Naive B cell (primary cell): ENCODE results near the gene CCN5. TPM values are rescaled to one million over a fixed set of nuclear protein-coding genes. Genes with fewer than 3 reads are reported as not detected.

ENCODE experiments used
- ATAC-seq, 2 donors: fragments of 150-1000 bp; cut with Tn5 transposase; 2 replicates each; pipeline ENCODE4 v1.10.0; 2021; ENCODE audit warnings: low read depth in 2 of 2, mild to moderate bottlenecking in 2 of 2, moderate library complexity in 2 of 2
- DNase-seq: peaks from one replicate; pipeline ENCODE4 v3.0.0; 2022
- H3K27ac Mint-ChIP-seq, 6 donors: one replicate each; pipeline ENCODE4 v1.8.0; 2020 to 2022; ENCODE audit warnings: mild to moderate bottlenecking in 6 of 6, mixed read lengths in 6 of 6, moderate library complexity in 5 of 6, inconsistent platforms in 2 of 6
- H3K27me3 Mint-ChIP-seq, 3 donors: one replicate each; pipeline ENCODE4 v1.8.0; 2021 to 2022; ENCODE audit warnings: mixed read lengths in 3 of 3, mild to moderate bottlenecking in 1 of 3
- H3K36me3 Mint-ChIP-seq, 2 donors: one replicate each; pipeline ENCODE4 v1.8.0; 2020 to 2022; ENCODE audit warnings: mixed read lengths in 2 of 2, inconsistent platforms in 1 of 2, mild to moderate bottlenecking in 1 of 2
- H3K4me1 Mint-ChIP-seq, 3 donors: one replicate each; pipeline ENCODE4 v1.8.0; 2020 to 2022; ENCODE audit warnings: mixed read lengths in 3 of 3, inconsistent platforms in 1 of 3, mild to moderate bottlenecking in 1 of 3, moderate library complexity in 1 of 3
- H3K4me3 Mint-ChIP-seq, 8 donors: one replicate each; pipeline ENCODE4 v1.8.0; 2020 to 2022; ENCODE audit warnings: mild to moderate bottlenecking in 8 of 8, mixed read lengths in 8 of 8, moderate library complexity in 8 of 8, inconsistent platforms in 2 of 8
- H3K9me3 Mint-ChIP-seq, 7 donors: one replicate each; pipeline ENCODE4 v1.8.0; 2020 to 2022; ENCODE audit warnings: mixed read lengths in 7 of 7, mild to moderate bottlenecking in 5 of 7, inconsistent platforms in 2 of 7, moderate library complexity in 1 of 7
- polyA plus RNA-seq, 6 donors: library from polyadenylated mRNA; unstranded; fragments of 300-500 nt; fragmentation: Illumina TruSeq; gene quantifications; one replicate each; pipeline ENCODE4 v1.2.3, GENCODE V29; 2021; ENCODE audit warnings: low read depth in 6 of 6

Gene CCN5
- polyA plus RNA-seq, 6 donors from 2014 or later: not detected

DNA sequence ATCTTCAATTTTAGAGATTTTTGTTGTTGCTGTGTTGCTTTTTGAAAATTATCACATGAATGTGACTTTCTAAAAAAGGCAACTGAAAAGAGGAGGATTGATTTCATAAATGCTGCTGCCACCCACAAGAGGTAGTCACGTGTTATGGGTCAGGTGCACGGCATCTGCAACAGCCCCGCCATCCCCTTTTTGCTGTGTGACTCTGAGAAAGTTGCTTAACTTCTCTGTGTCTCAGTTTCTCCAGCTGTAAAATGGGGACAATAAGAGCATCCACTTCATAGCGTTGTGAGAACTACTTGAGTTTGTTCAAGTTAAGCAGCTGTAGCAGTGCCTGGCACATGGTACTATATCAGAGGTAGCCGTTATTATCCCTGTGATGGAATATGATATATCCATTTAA is 10.7 kb downstream of the CCN5 start:
- Mint-ChIP-seq H3K27ac (no peak overlapping the region), H3K4me3 (no peak overlapping the region), H3K4me1 (peaks cover 0 to 2% (median 0%) of the 10 kb centered on the region in 3 donors), H3K27me3 (peaks cover 3 to 11% (median 6%) of the 10 kb centered on the region in 3 donors), H3K36me3 (no peaks in the 10 kb centered on the region), H3K9me3 (no peaks in the 10 kb centered on the region)
- DNase-seq: no peak
- ATAC-seq: no peak

- DNase-seq (no peak), ATAC-seq (no peak)
- Mint-ChIP-seq H3K36me3 (no peaks in the 10 kb centered on the region), H3K9me3 (no peaks in the 10 kb centered on the region), H3K27me3 (peaks cover 4 to 11% (median 6%) of the 10 kb centered on the region in 3 donors), H3K27ac (no peak overlapping the region), H3K4me1 (peaks cover 0 to 2% (median 0%) of the 10 kb centered on the region in 3 donors), H3K4me3 (no peak overlapping the region)
Observed at GRCh38 chr20:44727039-44727438, 11.9 kb downstream of the CCN5 start.

DNA sequence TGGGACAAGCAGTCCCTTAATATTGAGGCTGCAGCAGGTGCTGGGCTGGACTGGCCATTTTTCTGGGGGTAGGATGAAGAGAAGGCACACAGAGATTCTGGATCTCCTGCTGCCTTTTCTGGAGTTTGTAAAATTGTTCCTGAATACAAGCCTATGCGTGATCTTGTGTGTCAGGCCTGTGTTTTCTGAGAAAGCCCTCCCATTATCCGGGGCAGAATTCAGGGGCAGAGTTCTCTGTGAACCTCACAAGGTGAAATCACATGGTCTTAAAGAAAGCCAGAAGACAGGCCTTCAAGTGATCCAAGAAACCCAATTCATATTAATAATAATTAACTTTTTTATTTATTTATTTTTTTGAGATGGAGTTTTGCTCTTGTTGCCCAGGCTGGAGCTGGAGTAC is 12.5 kb downstream of the CCN5 start:
- Mint-ChIP-seq H3K4me3 (no peak overlapping the region), H3K27me3 (peaks cover 4 to 11% (median 6%) of the 10 kb centered on the region in 3 donors)

GRCh38 chr20:44728801-44729443 is 13.8 kb downstream of the CCN5 start:
- peaks cover 6 to 11% (median 8%) of the 10 kb centered on the region in 3 donors for H3K27me3 Mint-ChIP-seq
- no peaks in the 10 kb centered on the region for H3K36me3 Mint-ChIP-seq
- H3K27ac Mint-ChIP-seq: no peak overlapping the region
- ATAC-seq: no peak
- DNase-seq: no peak
- H3K4me3 Mint-ChIP-seq: no peak overlapping the region
- H3K9me3 Mint-ChIP-seq: no peaks in the 10 kb centered on the region
- H3K4me1 Mint-ChIP-seq: peaks cover 0 to 7% (median 0%) of the 10 kb centered on the region in 3 donors

More for the DNA sequence above, 12.5 kb downstream of the CCN5 start:
- DNase-seq (no peak), ATAC-seq (no peak)
- peaks cover 0 to 2% (median 0%) of the 10 kb centered on the region in 3 donors for H3K4me1 Mint-ChIP-seq
- peak overlapping the region in 1 of 6 donors; percentile 11 for H3K27ac Mint-ChIP-seq
- H3K9me3 Mint-ChIP-seq: no peaks in the 10 kb centered on the region
- no peaks in the 10 kb centered on the region for H3K36me3 Mint-ChIP-seq

DNA sequence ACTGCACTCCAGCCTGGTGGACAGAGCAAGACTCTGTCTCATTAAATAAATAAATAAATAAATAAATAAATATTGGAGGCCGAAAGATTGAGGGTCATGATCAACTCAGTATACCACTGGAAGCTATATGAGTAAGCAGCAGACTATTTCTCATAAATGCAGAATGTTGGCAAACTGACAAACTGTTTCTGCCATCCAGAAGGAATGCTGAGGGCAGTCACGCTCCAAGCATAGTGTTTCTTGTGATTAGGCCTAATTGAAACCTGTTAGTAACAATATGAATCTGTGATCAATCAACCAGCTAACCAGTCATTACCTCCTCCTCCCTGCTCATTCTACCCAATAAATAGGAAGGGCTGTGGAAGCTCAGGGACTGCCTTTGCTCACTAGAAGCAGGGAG is 15.3 kb downstream of the CCN5 start:
- Mint-ChIP-seq H3K4me1 (peaks cover 0 to 7% (median 0%) of the 10 kb centered on the region in 3 donors), H3K9me3 (no peaks in the 10 kb centered on the region), H3K27ac (no peak overlapping the region), H3K27me3 (peaks cover 6 to 16% (median 8%) of the 10 kb centered on the region in 3 donors), H3K4me3 (no peak overlapping the region), H3K36me3 (no peaks in the 10 kb centered on the region)
- DNase-seq (no peak), ATAC-seq (no peak)

DNA sequence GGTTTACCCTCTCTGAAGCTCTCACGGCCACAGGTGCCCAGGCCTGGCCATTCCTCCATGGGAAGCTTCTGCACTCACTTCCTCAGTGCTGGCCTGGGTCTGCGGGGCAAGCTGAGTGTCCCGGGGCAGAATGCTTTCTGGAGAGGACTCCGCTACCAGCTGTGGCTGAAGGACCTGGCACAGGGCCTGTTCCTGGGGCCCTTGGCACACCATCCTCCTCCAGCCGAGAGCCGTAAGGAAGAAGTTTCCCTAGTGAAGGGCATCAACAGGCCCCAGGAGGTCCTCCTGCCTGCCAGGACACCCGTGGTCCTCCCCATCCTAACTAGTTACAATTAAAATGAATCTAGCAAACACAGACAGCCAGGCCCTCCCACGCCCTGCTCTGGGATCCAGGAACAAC is 16.5 kb downstream of the CCN5 start:
- H3K27ac Mint-ChIP-seq: no peak overlapping the region
- no peak for DNase-seq

GRCh38 chr20:44732327-44732726 is 17.2 kb downstream of the CCN5 start:
- H3K27ac Mint-ChIP-seq: no peak overlapping the region
- no peak overlapping the region for H3K4me3 Mint-ChIP-seq
- peaks cover 0 to 15% (median 8%) of the 10 kb centered on the region in 3 donors for H3K27me3 Mint-ChIP-seq
- ATAC-seq (no peak), DNase-seq (no peak)
- H3K9me3 Mint-ChIP-seq: peaks cover 0 to 9% (median 5%) of the 10 kb centered on the region in 7 donors
- H3K36me3 Mint-ChIP-seq: peaks cover 0 to 13% of the 10 kb centered on the region in 2 donors
- H3K4me1 Mint-ChIP-seq: peaks cover 9 to 17% (median 9%) of the 10 kb centered on the region in 3 donors

More for the DNA sequence above, 16.5 kb downstream of the CCN5 start:
- Mint-ChIP-seq H3K36me3 (peaks cover 0 to 8% of the 10 kb centered on the region in 2 donors), H3K4me3 (no peak overlapping the region), H3K27me3 (peaks cover 1 to 16% (median 8%) of the 10 kb centered on the region in 3 donors), H3K9me3 (peaks cover 0 to 7% (median 5%) of the 10 kb centered on the region in 7 donors), H3K4me1 (peaks cover 6 to 15% (median 7%) of the 10 kb centered on the region in 3 donors)
- ATAC-seq: no peak

DNA sequence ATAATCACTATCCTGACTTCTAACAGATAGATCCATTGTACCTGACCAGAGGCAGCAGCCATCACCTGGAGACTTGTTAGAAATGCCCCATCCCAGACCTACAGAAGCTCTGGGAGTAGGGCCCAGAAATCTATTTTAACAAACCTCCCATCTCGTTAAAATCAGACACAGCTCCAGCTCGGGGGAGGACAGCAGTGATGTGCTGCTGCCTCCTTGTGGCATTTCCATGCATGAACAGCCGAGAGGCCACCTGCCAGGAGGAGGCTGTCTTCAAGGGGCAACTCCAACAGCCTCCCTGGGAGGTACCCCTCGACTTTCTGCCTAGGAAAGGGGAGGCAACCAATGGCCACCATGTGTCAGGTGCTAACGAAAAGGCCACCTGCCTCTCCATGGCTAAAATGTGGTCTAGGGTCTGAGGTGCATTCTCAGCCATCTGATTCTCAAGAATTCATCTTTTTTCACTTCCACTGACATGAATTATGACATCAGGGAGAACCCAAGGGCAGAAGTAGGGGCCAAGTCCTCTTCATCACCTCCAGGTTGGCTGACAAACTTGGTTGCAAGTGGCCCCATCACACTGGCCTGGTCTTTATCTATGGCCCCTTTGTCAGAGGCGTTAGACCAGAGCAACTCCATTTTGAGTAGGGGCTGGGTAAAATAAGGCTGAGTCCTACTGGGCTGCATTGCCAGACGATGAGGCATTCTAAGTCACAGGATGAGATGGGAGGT is 18.3 kb downstream of the CCN5 start:
- DNase-seq (peak; percentile 28), ATAC-seq (peak; percentile 40 to 59)
- no peak overlapping the region for H3K4me3 Mint-ChIP-seq
- H3K4me1 Mint-ChIP-seq: peaks cover 9 to 17% (median 9%) of the 10 kb centered on the region in 3 donors
- H3K27me3 Mint-ChIP-seq: peaks cover 0 to 11% (median 8%) of the 10 kb centered on the region in 3 donors
- H3K36me3 Mint-ChIP-seq: peaks cover 0 to 13% of the 10 kb centered on the region in 2 donors
- H3K9me3 Mint-ChIP-seq: peaks cover 0 to 9% (median 5%) of the 10 kb centered on the region in 7 donors
- H3K27ac Mint-ChIP-seq: peak overlapping the region in 2 of 6 donors; percentile 30 to 38

GRCh38 chr20:44734938-44735337 is 19.8 kb downstream of the CCN5 start:
- H3K27ac Mint-ChIP-seq: peak overlapping the region in 1 of 6 donors; percentile 53
- DNase-seq (no peak), ATAC-seq (no peak)
- peaks cover under 1 to 8% (median 5%) of the 10 kb centered on the region in 3 donors for H3K27me3 Mint-ChIP-seq
- no peak overlapping the region for H3K4me3 Mint-ChIP-seq
- peaks cover 0 to 13% of the 10 kb centered on the region in 2 donors for H3K36me3 Mint-ChIP-seq
- peaks cover 2 to 9% (median 7%) of the 10 kb centered on the region in 7 donors for H3K9me3 Mint-ChIP-seq
- H3K4me1 Mint-ChIP-seq: peaks cover 9 to 17% (median 10%) of the 10 kb centered on the region in 3 donors

DNA sequence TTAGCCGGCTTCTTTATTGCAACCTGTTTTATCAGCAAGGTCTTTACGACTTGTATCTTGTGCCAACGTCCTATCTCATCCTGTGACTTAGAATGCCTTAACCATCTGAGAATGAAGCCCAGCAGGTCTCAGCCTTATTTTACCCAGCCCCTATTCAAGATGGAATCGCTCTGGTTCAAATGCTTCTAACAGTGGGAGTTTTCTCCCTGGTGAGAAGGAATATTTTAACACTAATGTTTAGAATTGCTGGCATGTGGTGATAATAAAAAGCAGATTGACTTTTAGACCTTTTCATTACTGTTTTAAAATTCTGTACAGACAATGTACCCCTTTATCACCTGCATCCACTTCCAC is 20.6 kb downstream of the CCN5 start:
- H3K27me3 Mint-ChIP-seq: peaks cover 5 to 11% (median 7%) of the 10 kb centered on the region in 3 donors
- H3K9me3 Mint-ChIP-seq: peaks cover 2 to 9% (median 7%) of the 10 kb centered on the region in 7 donors
- peak overlapping the region in 1 of 6 donors; percentile 38 for H3K27ac Mint-ChIP-seq
- H3K4me3 Mint-ChIP-seq: peak overlapping the region in 5 of 8 donors; percentile 62 to 86 (median 70)
- peaks cover 9 to 17% (median 10%) of the 10 kb centered on the region in 3 donors for H3K4me1 Mint-ChIP-seq
- no peak for ATAC-seq
- H3K36me3 Mint-ChIP-seq: peaks cover 0 to 13% of the 10 kb centered on the region in 2 donors
- no peak for DNase-seq

DNA sequence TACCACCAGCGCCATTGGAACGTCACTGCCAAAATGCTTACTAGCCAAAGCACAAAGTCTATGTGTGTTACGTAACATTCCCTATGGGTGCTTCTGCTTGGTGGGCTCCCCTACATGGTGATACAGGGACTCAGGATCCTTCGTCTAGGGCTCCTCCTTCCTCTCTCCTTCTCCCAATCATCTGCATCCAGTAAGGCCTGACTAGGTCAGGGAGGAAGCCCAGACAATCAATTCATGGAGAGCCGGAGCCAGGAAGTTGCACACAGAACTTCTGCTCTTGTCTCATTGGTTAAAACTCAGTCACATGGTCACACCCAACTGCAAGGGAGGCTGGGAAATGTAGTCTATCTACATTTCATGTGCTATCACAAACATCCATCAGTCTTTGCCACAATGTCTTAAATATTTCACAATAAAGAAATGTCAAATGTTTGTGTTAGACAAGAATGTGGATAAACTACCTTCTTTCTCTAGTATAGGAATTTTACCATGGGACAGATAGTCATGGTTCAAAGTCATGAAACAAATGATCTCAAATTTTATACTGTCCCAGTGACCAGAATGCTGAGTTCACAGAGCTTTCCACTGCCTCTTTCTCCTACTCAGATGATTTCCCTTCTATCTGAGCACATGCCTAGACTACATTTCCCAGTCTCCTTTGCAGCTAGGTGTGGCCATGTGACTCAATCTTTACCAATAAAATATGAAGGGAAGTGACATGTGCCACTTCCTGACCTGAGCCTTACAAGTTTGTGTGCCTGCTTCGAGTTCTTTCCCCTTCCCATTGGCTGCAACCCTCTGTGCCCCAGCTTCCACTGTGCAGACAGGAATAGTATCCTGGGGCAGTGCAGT is 21.2 kb downstream of the CCN5 start:
- Mint-ChIP-seq H3K27me3 (peaks cover 4 to 15% (median 10%) of the 10 kb centered on the region in 3 donors), H3K27ac (peak overlapping the region in 4 of 6 donors; percentile 1 to 84 (median 34)), H3K36me3 (peaks cover 0 to 13% of the 10 kb centered on the region in 2 donors), H3K9me3 (peaks cover 2 to 9% (median 7%) of the 10 kb centered on the region in 7 donors), H3K4me1 (peaks cover 9 to 17% (median 10%) of the 10 kb centered on the region in 3 donors), H3K4me3 (peak overlapping the region in 7 of 8 donors; percentile 59 to 86 (median 70))
- ATAC-seq (peak; percentile 69 to 75), DNase-seq (peak; percentile 38)

DNA sequence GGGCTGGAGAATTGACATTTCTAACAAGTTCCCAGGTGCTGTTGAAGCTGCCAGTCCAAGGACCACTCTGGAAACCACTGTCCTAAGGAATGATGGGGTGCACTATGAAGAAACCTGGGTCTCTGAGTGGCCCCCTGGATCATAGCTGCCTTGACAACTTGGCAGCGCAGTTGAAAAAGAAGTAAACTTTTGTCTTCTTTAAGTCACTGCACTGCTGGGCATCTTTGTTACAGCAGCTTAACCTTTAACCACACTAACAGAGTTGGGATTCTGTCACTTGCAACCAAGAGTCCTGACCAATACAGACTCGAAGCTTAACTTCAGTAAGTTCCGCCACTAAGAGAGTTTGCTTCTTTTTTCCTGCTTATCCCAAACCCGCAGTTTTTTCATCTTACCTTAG is 21.9 kb downstream of the CCN5 start:
- H3K27ac Mint-ChIP-seq: no peak overlapping the region
- no peak for DNase-seq
- H3K4me1 Mint-ChIP-seq: peaks cover 9 to 17% (median 10%) of the 10 kb centered on the region in 3 donors
- H3K36me3 Mint-ChIP-seq: peaks cover 0 to 13% of the 10 kb centered on the region in 2 donors
- H3K4me3 Mint-ChIP-seq: peak overlapping the region in 2 of 8 donors; percentile 22 to 59
- ATAC-seq: no peak
- peaks cover 2 to 9% (median 7%) of the 10 kb centered on the region in 7 donors for H3K9me3 Mint-ChIP-seq
- peaks cover 4 to 22% (median 17%) of the 10 kb centered on the region in 3 donors for H3K27me3 Mint-ChIP-seq
